ENCODE results near the gene PKIG. TPM values are rescaled to one million over a fixed set of nuclear protein-coding genes. Genes with fewer than 3 reads are reported as not detected.

Gene PKIG
- total and polyA plus RNA-seq, 10 of the 15 experiments (the other 5 are each of a cell fraction or from before 2014, with no cell fraction given): 5.7 to 82.3 (median 39.7) TPM

- TF ChIP-seq ZNF687 (IDR thresholded peaks at IDR 0.05) (no peak; the same call in 1 of the 2 replicates), BRCA1 (IDR thresholded peaks at IDR 0.05; ENCODE audit: low read depth, low read length) (no peak), USF1 (IDR thresholded peaks at IDR 0.05; ENCODE audit: borderline replicate concordance, extremely low read length, insufficient read depth, low read depth, low read length) (peak; percentile 13), PRDM15 (CRISPR knock-in tag; IDR thresholded peaks at IDR 0.05) (no peak), POU2F2 (IDR thresholded peaks at IDR 0.05; ENCODE audit: borderline replicate concordance, low read depth, low read length) (no peak), JUND (IDR thresholded peaks at IDR 0.05; ENCODE audit: low read depth, low read length) (no peak), ZBED1 (IDR thresholded peaks at IDR 0.05; ENCODE audit: borderline replicate concordance) (no peak), HDAC6 (IDR thresholded peaks at IDR 0.05; ENCODE audit: unreplicated experiment) (no peak), SP1 (IDR thresholded peaks at IDR 0.05; ENCODE audit: low read depth, low read length) (no peak), MLLT1 (IDR thresholded peaks at IDR 0.05) (no peak), SRF (IDR thresholded peaks at IDR 0.05; ENCODE audit: low read depth in 2 of 2, low read length in 2 of 2) (no peak), NR2F1 (conservative IDR thresholded peaks at IDR 0.05) (0 out of 2 replicates have a peak, but pooled peaks have one; percentile 9), MAX (IDR thresholded peaks at IDR 0.05; ENCODE audit: low read depth, low read length) (no peak), E2F8 (IDR thresholded peaks at IDR 0.05; ENCODE audit: low read depth, partially characterized antibody) (no peak)
Measured at GRCh38 chr20:44610313-44610962, 28.1 kb downstream of the PKIG start (continued).
